Mesendoderm (in vitro differentiated cells): ENCODE results near the gene ENKD1.

Experiments used
- DNase-seq: peaks from one replicate; pipeline ENCODE4 v3.0.0; 2013
- H2AK5ac ChIP-seq: 2 replicates; pipeline ENCODE4 v1.6.1; 2013; ENCODE audit warnings: low read length, inconsistent platforms
- H2BK120ac ChIP-seq: 2 replicates; pipeline ENCODE4 v1.6.1; 2013; ENCODE audit warnings: low read depth, mild to moderate bottlenecking, low read length, moderate library complexity, mixed read lengths
- H2BK15ac ChIP-seq: replicated peaks from 2 replicates; pipeline ENCODE4 v1.6.1; 2013; ENCODE audit warnings: low read depth, mild to moderate bottlenecking, moderate library complexity
- H2BK5ac ChIP-seq: 2 replicates; pipeline ENCODE4 v1.6.1; 2013; ENCODE audit warnings: low read length, inconsistent platforms
- H3K18ac ChIP-seq: 2 replicates; pipeline ENCODE4 v1.6.1; 2013; ENCODE audit warnings: mild to moderate bottlenecking, low read length, mixed read lengths
- H3K23ac ChIP-seq: one replicate; pipeline ENCODE4 v1.6.1; 2013; ENCODE audit warnings: low read length
- H3K27ac ChIP-seq: 2 replicates; pipeline ENCODE4 v1.5.1; 2013; ENCODE audit warnings: low read depth, mild to moderate bottlenecking, inconsistent platforms, low read length, moderate library complexity
- H3K27me3 ChIP-seq: 2 replicates; pipeline ENCODE4 v1.6.1; 2013; ENCODE audit warnings: low read length, control low read depth, mild to moderate bottlenecking, inconsistent platforms; ENCODE audit not compliant: insufficient read depth, poor library complexity
- H3K36me3 ChIP-seq: 2 replicates; pipeline ENCODE4 v1.6.1; 2013; ENCODE audit warnings: low read length, inconsistent platforms; ENCODE audit not compliant: control insufficient read depth, insufficient read depth
- H3K4ac ChIP-seq: one replicate; pipeline ENCODE4 v1.6.1; 2013; ENCODE audit warnings: low read depth, mild to moderate bottlenecking, low read length, moderate library complexity
- H3K4me1 ChIP-seq: 2 replicates; pipeline ENCODE4 v1.6.1; 2013; ENCODE audit warnings: low read depth, low read length, inconsistent platforms; ENCODE audit not compliant: control insufficient read depth
- H3K4me2 ChIP-seq: 2 replicates; pipeline ENCODE4 v1.6.1; 2013; ENCODE audit warnings: low read length
- H3K4me3 ChIP-seq: 2 replicates; pipeline ENCODE4 v1.5.1; 2013; ENCODE audit warnings: mild to moderate bottlenecking, low read length
- H3K56ac ChIP-seq: one replicate; pipeline ENCODE4 v1.6.1; 2013; ENCODE audit warnings: low read length
- H3K79me1 ChIP-seq: 2 replicates; pipeline ENCODE4 v1.6.1; 2013; ENCODE audit warnings: low read length, inconsistent platforms
- H3K79me2 ChIP-seq: 2 replicates; pipeline ENCODE4 v1.6.1; 2013; ENCODE audit warnings: mild to moderate bottlenecking, low read length; ENCODE audit not compliant: control insufficient read depth, insufficient read depth
- H3K9ac ChIP-seq: 2 replicates; pipeline ENCODE4 v1.6.1; 2013; ENCODE audit warnings: low read length, inconsistent platforms
- H4K5ac ChIP-seq: one replicate; pipeline ENCODE4 v1.6.1; 2013; ENCODE audit warnings: low read length
- H4K8ac ChIP-seq: one replicate; pipeline ENCODE4 v1.6.1; 2013; ENCODE audit warnings: low read depth, mild to moderate bottlenecking, control low read depth, low read length, moderate library complexity
- WGBS: extraction: QIAGEN DNeasy Blood & Tissue Kit; methylation state at CpG from one replicate; pipeline ENCODE4 v1.1.7; 2013; ENCODE audit warnings: low lambda C conversion rate, missing lambda C conversion rate; ENCODE audit not compliant: insufficient coverage; ENCODE audit errors: extremely low coverage; 5-methylcytosine and 5-hydroxymethylcytosine counted together

Gene ENKD1

DNA sequence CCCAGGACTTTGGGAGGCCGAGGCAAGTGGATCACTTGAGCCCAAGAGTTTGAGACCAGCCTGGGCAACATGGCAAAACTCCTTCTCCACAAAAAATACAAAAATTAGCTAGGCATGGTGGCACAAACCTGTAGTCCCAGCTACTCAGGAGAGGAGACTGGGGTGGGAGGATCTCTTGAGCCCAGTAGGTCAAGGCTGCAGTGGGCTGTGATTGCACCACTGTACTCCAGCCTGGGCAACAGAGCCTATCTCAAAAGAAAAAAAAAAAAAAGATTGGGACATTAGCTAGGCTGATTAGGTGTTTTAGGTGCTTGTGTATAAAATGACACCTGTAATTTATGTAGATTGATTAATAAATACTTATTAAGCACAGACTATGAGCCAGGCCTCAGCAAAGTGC lies 42.5 kb upstream of the ENKD1 start:
- peaks cover 10% of the 10 kb centered on the region for H3K79me1 ChIP-seq
- H2BK15ac ChIP-seq = no peak overlapping the region
- no peak overlapping the region for H3K9ac ChIP-seq
- H2AK5ac ChIP-seq = no peak overlapping the region
- no peak overlapping the region for H3K56ac ChIP-seq
- DNase-seq = no peak
- H3K27me3 ChIP-seq = no peaks in the 10 kb centered on the region
- no peak overlapping the region for H3K4me2 ChIP-seq
- H3K36me3 ChIP-seq = no peaks in the 10 kb centered on the region
- no peak overlapping the region for H4K5ac ChIP-seq
- H3K18ac ChIP-seq = no peak overlapping the region
- H3K4me3 ChIP-seq = no peak overlapping the region
- H3K4ac ChIP-seq = no peak overlapping the region
- H3K79me2 ChIP-seq = peaks cover 15% of the 10 kb centered on the region
- H3K4me1 ChIP-seq = peaks cover 3% of the 10 kb centered on the region
- no peak overlapping the region for H4K8ac ChIP-seq
- no peak overlapping the region for H2BK5ac ChIP-seq
- no peak overlapping the region for H2BK120ac ChIP-seq
- no peak overlapping the region for H3K23ac ChIP-seq
- no CpG with 5 or more reads among the region's 1 CpG for WGBS
- no peak overlapping the region for H3K27ac ChIP-seq

- no peaks in the 10 kb centered on the region for H3K27me3 ChIP-seq
- H4K8ac ChIP-seq = no peak overlapping the region
- no peak overlapping the region for H3K27ac ChIP-seq
- peaks cover 15% of the 10 kb centered on the region for H3K79me2 ChIP-seq
- H2BK5ac ChIP-seq = no peak overlapping the region
- H3K9ac ChIP-seq = no peak overlapping the region
- H3K79me1 ChIP-seq = peaks cover 8% of the 10 kb centered on the region
- no peaks in the 10 kb centered on the region for H3K36me3 ChIP-seq
- no peak overlapping the region for H3K23ac ChIP-seq
- H4K5ac ChIP-seq = no peak overlapping the region
- no peak overlapping the region for H3K56ac ChIP-seq
- no peak overlapping the region for H3K4me2 ChIP-seq
- H2BK120ac ChIP-seq = no peak overlapping the region
- H3K18ac ChIP-seq = no peak overlapping the region
- no peak overlapping the region for H3K4ac ChIP-seq
- no CpG with 5 or more reads among the region's 2 CpGs for WGBS
- H2AK5ac ChIP-seq = no peak overlapping the region
- no peak overlapping the region for H3K4me3 ChIP-seq
- DNase-seq = no peak
- H3K4me1 ChIP-seq = no peaks in the 10 kb centered on the region
- H2BK15ac ChIP-seq = no peak overlapping the region
Observed at GRCh38 chr16:67708368-67708771, 41.8 kb upstream of the ENKD1 start.

DNA sequence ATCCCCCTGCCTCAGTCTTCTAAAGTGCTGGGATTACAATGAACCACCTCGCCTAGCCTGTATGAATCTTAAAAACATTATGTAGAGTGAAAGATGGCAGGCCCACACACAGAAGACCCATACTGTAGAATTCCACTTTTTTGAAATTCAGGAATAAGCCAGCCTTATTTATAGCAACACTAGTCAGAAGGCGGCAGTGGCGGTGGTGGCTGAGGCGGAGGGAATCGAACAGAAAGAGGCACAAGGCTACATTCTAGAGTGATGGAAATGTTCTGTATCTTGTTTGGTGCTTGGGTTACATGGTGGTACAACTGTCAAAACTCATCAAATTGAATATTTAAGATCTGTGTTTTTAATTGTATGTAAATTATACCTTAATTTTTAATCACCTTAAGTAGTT lies 41.2 kb upstream of the ENKD1 start:
- Histone ChIP-seq H3K4ac (no peak overlapping the region), H2BK15ac (no peak overlapping the region), H3K27ac (no peak overlapping the region), H3K36me3 (no peaks in the 10 kb centered on the region), H3K18ac (no peak overlapping the region), H3K23ac (no peak overlapping the region), H2BK120ac (no peak overlapping the region), H3K9ac (no peak overlapping the region), H4K8ac (no peak overlapping the region), H3K4me1 (no peaks in the 10 kb centered on the region), H3K4me3 (no peak overlapping the region), H3K27me3 (no peaks in the 10 kb centered on the region), H2AK5ac (no peak overlapping the region), H3K79me1 (peaks cover 5% of the 10 kb centered on the region), H3K4me2 (no peak overlapping the region), H3K56ac (no peak overlapping the region), H3K79me2 (peaks cover 11% of the 10 kb centered on the region), H2BK5ac (no peak overlapping the region), H4K5ac (no peak overlapping the region)
- no CpG with 5 or more reads among the region's 5 CpGs for WGBS
- DNase-seq = no peak

GRCh38 chr16:67707210-67707609 lies 40.7 kb upstream of the ENKD1 start:
- Histone ChIP-seq H2AK5ac (no peak overlapping the region), H2BK5ac (no peak overlapping the region), H4K5ac (no peak overlapping the region), H3K18ac (no peak overlapping the region), H3K79me1 (peaks cover 5% of the 10 kb centered on the region), H3K23ac (no peak overlapping the region), H3K27ac (no peak overlapping the region), H2BK15ac (no peak overlapping the region), H3K4me1 (no peaks in the 10 kb centered on the region), H2BK120ac (no peak overlapping the region), H3K4ac (no peak overlapping the region), H3K4me3 (no peak overlapping the region), H3K79me2 (peaks cover 11% of the 10 kb centered on the region), H4K8ac (no peak overlapping the region), H3K36me3 (no peaks in the 10 kb centered on the region), H3K9ac (no peak overlapping the region), H3K4me2 (no peak overlapping the region), H3K27me3 (no peaks in the 10 kb centered on the region), H3K56ac (no peak overlapping the region)
- WGBS = no CpG with 5 or more reads among the region's 4 CpGs
- no peak for DNase-seq

GRCh38 chr16:67704110-67704509 lies 37.6 kb upstream of the ENKD1 start:
- H2BK5ac ChIP-seq = no peak overlapping the region

DNA sequence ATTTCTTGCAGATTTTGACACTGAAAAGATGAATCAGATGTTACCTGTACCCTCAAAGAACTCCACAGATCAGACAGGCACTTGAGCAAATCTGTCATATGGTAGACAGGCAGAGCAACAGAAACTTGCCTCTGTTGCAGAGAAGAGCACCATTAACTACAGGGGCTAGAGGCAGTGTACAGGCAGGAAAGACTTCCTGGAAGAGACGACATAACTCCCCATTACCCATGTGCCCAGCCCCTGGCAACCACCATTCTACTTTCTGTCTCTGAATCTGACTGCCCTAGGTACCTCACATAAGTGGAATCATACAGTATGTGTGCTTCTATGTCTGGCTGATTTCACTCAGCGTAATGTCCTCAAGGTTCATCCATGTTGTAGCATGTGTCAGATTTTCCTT lies 37.1 kb upstream of the ENKD1 start:
- Histone ChIP-seq H3K36me3 (no peaks in the 10 kb centered on the region), H3K23ac (no peak overlapping the region), H3K4me3 (no peak overlapping the region), H3K9ac (no peak overlapping the region), H3K4me2 (no peak overlapping the region), H3K79me1 (peaks cover 5% of the 10 kb centered on the region), H3K27me3 (no peaks in the 10 kb centered on the region), H4K8ac (no peak overlapping the region), H2BK120ac (no peak overlapping the region), H4K5ac (no peak overlapping the region), H3K56ac (no peak overlapping the region), H3K27ac (no peak overlapping the region), H2BK15ac (no peak overlapping the region), H3K18ac (no peak overlapping the region), H2BK5ac (no peak overlapping the region), H3K79me2 (peaks cover 2% of the 10 kb centered on the region), H2AK5ac (no peak overlapping the region), H3K4me1 (no peaks in the 10 kb centered on the region), H3K4ac (no peak overlapping the region)
- WGBS = no CpG with 5 or more reads among the region's 2 CpGs
- DNase-seq = no peak

More at GRCh38 chr16:67704110-67704509, 37.6 kb upstream of the ENKD1 start:
- H3K4me3 ChIP-seq = no peak overlapping the region
- no peak overlapping the region for H2BK120ac ChIP-seq
- H3K4ac ChIP-seq = no peak overlapping the region
- peaks cover 5% of the 10 kb centered on the region for H3K79me1 ChIP-seq
- no peaks in the 10 kb centered on the region for H3K36me3 ChIP-seq
- no peaks in the 10 kb centered on the region for H3K4me1 ChIP-seq
- no peak overlapping the region for H3K27ac ChIP-seq
- no peak overlapping the region for H4K5ac ChIP-seq
- no peak overlapping the region for H3K18ac ChIP-seq
- WGBS = no CpG with 5 or more reads among the region's 5 CpGs
- no peak overlapping the region for H3K56ac ChIP-seq
- peaks cover 2% of the 10 kb centered on the region for H3K79me2 ChIP-seq
- H3K27me3 ChIP-seq = no peaks in the 10 kb centered on the region
- H4K8ac ChIP-seq = no peak overlapping the region
- no peak overlapping the region for H2BK15ac ChIP-seq
- H3K9ac ChIP-seq = no peak overlapping the region
- H2AK5ac ChIP-seq = no peak overlapping the region
- no peak overlapping the region for H3K4me2 ChIP-seq
- no peak overlapping the region for H3K23ac ChIP-seq
- DNase-seq = no peak
